ENCODE results near the gene ARHGAP42.

Gene ARHGAP42

GRCh38 chr11:100776212-100776896, 89.3 kb downstream of the ARHGAP42 start:
- no peak for TF ChIP-seq CTCF (IDR thresholded peaks at IDR 0.05)
- Histone ChIP-seq H3K4me1 (peaks cover 0 to 8% (median 3%) of the 10 kb centered on the region in 4 donors), H3K36me3 (peaks cover 0 to 3% (median 0%) of the 10 kb centered on the region in 3 donors), H3K4me3 (no peak overlapping the region), H3K27me3 (no peaks in the 10 kb centered on the region), H3K9me3 (no peaks in the 10 kb centered on the region), H3K27ac (no peak overlapping the region)
- DNase-seq: no peak
- intact Hi-C loops (cut with DNase I; ENCODE audit: low total_unique reads): no loop called here

- intact Hi-C loops (cut with DNase I; ENCODE audit: low total_unique reads): no loop called here
- no peak for TF ChIP-seq CTCF (IDR thresholded peaks at IDR 0.05)
- no peak overlapping the region for H3K27ac ChIP-seq
These were observed 90.0 kb downstream of the ARHGAP42 start for GRCh38 chr11:100777103-100777502.

GRCh38 chr11:100777736-100778135, 90.6 kb downstream of the ARHGAP42 start:
- no peak overlapping the region for H3K27ac ChIP-seq
- no peak for TF ChIP-seq CTCF (IDR thresholded peaks at IDR 0.05)

More at GRCh38 chr11:100777103-100777502, 90.0 kb downstream of the ARHGAP42 start:
- Histone ChIP-seq H3K9me3 (no peaks in the 10 kb centered on the region), H3K36me3 (peaks cover 0 to 3% (median 0%) of the 10 kb centered on the region in 3 donors), H3K4me1 (peaks cover 0 to 8% (median 3%) of the 10 kb centered on the region in 4 donors), H3K4me3 (no peak overlapping the region), H3K27me3 (no peaks in the 10 kb centered on the region)
- DNase-seq: no peak

GRCh38 chr11:100778166-100778785, 91.2 kb downstream of the ARHGAP42 start:
- H3K9me3 ChIP-seq: no peaks in the 10 kb centered on the region
- peaks cover 0 to 8% (median 3%) of the 10 kb centered on the region in 4 donors for H3K4me1 ChIP-seq
- no peak overlapping the region for H3K4me3 ChIP-seq
- no peak overlapping the region for H3K27ac ChIP-seq
- intact Hi-C loops (cut with DNase I; ENCODE audit: low total_unique reads): no loop called here
- H3K27me3 ChIP-seq: no peaks in the 10 kb centered on the region
- no peak for DNase-seq
- H3K36me3 ChIP-seq: peaks cover 0 to 3% (median 0%) of the 10 kb centered on the region in 3 donors
- no peak for TF ChIP-seq CTCF (IDR thresholded peaks at IDR 0.05)

More at GRCh38 chr11:100777736-100778135, 90.6 kb downstream of the ARHGAP42 start:
- H3K36me3 ChIP-seq: peaks cover 0 to 3% (median 0%) of the 10 kb centered on the region in 3 donors
- no peaks in the 10 kb centered on the region for H3K27me3 ChIP-seq
- DNase-seq: no peak
- no peaks in the 10 kb centered on the region for H3K9me3 ChIP-seq
- peaks cover 0 to 8% (median 3%) of the 10 kb centered on the region in 4 donors for H3K4me1 ChIP-seq
- intact Hi-C loops (cut with DNase I; ENCODE audit: low total_unique reads): no loop called here
- no peak overlapping the region for H3K4me3 ChIP-seq

GRCh38 chr11:100780470-100780869, 93.4 kb downstream of the ARHGAP42 start:
- H3K4me3 ChIP-seq: no peak overlapping the region
- intact Hi-C loops (cut with DNase I; ENCODE audit: low total_unique reads): no loop called here
- H3K9me3 ChIP-seq: no peaks in the 10 kb centered on the region
- no peak for TF ChIP-seq CTCF (IDR thresholded peaks at IDR 0.05)
- no peaks in the 10 kb centered on the region for H3K36me3 ChIP-seq
- no peaks in the 10 kb centered on the region for H3K27me3 ChIP-seq
- no peak overlapping the region for H3K27ac ChIP-seq
- H3K4me1 ChIP-seq: peaks cover 0 to 14% (median 3%) of the 10 kb centered on the region in 4 donors
- DNase-seq: no peak
